GM18499 (cell line): ENCODE data around the gene PERM1.

Experiments used
- ATAC-seq: cut with Tn5 transposase; IDR thresholded peaks from one replicate; pipeline ENCODE4 v1.9.1; 2021; ENCODE audit warnings: moderate number of reproducible peaks; ENCODE audit not compliant: insufficient read depth, unreplicated experiment

PERM1 gene

GRCh38 chr1:938088-938683, 43.7 kb downstream of the PERM1 start:
- ATAC-seq = no peak

GRCh38 chr1:937521-937920, 44.4 kb downstream of the PERM1 start:
- ATAC-seq = no peak

GRCh38 chr1:936348-937264, 45.3 kb downstream of the PERM1 start:
- ATAC-seq = no peak

DNA sequence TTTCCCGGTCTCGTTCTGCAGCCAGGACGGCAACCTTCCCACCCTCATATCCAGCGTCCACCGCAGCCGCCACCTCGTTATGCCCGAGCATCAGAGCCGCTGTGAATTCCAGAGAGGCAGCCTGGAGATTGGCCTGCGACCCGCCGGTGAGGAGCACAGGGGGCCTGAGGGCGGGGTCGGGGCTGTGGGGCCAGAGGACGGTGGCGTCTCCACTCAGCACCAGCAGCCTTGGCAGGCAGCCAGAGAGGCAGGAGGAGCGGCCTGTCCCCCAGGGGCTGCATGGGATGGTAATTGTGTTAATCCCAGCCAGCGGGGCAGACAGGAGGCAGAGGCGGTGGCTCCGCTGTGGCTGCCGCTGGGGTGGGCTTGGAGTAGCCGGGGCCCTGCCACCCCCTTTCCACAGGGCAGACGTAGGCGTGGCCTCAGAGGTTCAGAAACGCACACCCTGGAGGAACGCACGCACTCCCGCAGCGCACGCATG, 46.1 kb downstream of the PERM1 start:
- ATAC-seq = no peak

DNA sequence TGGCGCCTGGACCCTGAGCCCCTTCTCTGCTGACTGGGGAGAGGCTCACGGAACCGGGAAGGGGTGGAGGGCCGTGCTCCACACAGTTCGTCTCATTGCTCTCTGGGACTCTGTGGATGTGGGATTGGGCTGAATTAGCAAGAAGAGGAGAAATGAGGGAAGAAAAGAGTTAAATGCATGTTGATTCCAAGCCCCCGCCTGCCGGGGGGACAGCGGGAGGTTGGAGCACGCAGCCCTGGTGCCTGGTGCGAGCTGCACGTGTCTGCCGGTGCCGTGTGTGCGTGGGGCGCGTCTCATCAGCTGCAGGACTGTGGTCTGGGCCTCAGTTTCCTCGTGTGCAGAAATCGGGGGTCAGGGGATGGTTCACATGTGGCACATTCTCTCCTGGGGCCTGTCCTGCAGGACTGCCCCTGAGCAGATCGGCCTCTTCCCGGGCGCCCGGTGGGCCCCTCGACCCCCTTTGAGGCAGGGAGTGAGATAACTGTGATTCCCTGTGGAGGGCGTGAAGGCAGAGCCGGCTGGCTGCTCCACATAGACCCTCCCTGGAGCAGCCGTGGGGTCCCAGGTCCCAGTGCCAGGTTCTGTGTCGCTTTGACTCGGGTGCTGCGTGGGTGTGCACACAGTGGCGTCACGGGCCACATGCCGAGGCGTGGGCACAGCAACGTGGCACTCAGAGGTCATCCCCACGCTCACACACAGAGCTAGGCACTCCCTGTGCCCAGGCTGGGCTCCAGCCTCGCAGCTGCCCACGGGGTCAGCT, 46.7 kb downstream of the PERM1 start:
- ATAC-seq = no peak

DNA sequence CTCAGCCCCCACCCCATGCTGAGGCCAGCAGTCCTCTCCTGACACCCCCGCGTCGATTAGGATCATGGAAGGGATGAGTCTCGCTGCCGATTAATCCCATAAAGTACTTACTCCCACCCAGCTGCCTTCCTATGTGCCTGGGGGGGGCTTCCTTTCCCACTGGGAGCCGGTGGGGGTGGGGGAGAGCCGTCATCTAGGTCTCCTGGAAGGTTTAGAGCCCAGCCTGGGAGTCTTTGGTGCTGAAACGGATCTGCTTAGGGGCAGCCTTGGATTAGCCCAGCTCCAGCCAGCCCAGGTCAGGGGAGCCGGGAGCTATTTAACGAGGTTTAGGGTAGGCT, 48.3 kb downstream of the PERM1 start:
- ATAC-seq = no peak

DNA sequence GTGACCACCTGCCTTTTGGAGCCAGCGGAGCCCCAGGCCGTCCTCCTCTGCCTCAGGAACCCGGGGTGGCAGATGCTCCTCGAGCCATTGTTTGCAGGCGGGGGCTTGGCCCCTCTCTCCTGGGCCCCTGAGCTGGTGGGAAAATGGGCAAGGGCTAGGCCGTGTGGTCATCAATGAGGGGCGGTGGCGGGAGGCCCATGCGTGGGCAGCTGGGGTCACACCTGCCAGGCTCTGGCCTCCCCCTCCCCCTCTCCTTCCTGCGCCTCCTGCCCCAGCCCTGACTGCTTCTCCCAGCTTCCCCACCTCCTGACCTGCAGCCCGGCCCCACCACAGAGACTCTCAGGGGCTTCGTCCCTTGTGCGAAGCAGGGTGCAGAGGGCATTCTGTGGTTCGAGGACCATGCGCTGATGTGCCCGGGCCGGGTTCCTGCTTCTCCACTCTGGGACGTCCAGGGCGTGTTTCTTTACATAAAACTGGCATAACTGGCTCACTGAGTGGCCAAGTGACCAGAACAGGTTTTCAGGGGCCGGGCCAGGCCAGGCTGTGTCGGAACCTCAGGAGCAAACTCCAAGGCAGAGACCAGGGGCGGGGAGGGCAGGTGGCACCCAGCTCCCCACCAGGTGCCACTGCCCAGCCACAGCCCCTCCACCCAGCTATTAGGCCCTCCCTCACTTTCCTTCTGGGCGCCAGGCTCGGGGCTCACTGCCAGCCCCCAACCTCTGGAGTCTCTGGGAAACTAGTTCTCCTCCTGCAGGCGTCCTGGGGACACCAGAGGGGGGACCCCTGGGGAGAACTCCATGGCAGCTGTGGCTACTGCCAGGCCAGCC, 48.9 kb downstream of the PERM1 start:
- ATAC-seq = no peak

DNA sequence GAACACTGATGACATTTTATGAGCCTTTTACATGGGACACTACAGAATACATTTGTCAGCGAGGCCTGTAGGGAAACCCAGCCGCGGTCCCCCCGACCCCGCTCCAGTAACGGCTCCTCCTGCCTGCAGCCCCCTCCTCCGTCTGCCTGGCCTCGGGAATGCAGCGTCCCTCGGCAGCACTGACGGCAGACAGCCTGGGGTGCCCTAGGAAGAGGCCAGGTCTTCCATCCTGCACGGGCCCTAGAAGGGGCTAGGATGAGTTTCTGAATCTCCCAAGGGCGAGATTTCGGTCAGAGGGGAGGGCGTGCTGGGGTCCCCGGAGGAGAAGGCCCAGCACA, 49.8 kb downstream of the PERM1 start:
- no peak for ATAC-seq

GRCh38 chr1:931380-932172, 50.3 kb downstream of the PERM1 start:
- no peak for ATAC-seq

DNA sequence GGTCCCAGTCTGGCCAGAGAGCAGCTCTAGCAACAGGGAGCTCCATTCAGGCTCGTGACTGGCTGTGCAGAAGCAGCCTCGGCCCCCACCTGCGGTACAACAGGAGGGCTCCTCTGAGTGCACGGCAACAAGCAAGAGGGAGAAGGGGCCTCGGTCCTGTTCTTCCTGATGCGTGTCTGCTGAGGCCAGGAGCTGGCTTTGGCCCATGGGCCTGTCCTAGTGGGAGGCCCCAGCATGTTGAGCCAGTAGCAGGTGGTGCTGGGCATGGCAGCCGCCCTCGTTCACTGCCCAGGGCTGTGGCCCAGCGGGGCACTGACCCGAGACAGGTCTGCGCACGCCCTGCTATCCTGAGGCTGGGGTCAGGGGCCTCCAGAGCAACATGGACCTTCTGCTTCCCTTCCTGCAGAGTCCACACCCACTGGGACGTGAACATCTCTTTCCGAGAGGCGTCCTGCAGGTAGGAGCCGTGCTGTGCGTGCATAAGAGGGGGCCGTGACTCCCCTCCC, 51.2 kb downstream of the PERM1 start:
- no peak for ATAC-seq

GRCh38 chr1:929712-930632, 51.9 kb downstream of the PERM1 start:
- ATAC-seq = no peak

GRCh38 chr1:928825-929661, 52.9 kb downstream of the PERM1 start:
- no peak for ATAC-seq

GRCh38 chr1:927748-928147, 54.1 kb downstream of the PERM1 start:
- ATAC-seq = no peak

- no peak for ATAC-seq
Measured at GRCh38 chr1:927234-927633, 54.7 kb downstream of the PERM1 start.

DNA sequence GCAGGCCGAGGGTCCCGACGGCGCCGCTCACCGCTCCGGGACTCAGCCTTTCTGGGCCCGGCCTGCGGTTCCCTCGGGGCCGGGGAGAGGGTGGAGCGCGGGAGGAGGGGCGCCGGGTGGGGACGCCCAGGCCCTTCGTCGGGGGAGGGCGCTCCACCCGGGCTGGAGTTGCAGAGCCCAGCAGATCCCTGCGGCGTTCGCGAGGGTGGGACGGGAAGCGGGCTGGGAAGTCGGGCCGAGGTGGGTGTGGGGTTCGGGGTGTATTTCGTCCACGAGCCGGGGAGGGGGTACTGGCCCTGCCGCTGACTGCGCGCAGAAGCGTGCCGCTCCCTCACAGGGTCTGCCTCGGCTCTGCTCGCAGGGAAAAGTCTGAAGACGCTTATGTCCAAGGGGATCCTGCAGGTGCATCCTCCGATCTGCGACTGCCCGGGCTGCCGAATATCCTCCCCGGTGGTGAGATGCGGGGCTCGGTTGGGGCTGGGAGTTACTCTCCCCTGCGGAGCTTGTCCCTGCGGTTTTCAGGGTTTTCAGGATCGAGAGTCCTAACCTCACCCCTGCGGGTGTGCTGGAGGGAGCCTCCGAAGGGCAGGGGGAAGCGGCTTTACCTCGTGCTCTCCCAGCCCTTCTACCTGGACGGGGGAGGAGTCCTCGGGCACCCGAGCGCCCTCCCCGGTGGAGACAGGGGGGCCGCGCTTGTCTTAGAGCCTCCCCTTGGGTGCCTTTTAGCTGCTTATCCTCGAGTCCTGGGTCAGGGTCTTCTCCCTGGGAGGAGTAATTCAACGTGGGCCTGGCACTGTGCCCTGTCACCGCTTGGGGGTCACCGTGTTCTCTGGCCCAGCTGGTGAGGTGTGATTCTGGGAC, 56.1 kb downstream of the PERM1 start:
- ATAC-seq = no peak
